CD4-positive, alpha-beta T cell treated with Interleukin-4 for 4 hours (primary cell): ENCODE results near the gene TMEM59L.

Experiments used
- DNase-seq: peaks from one replicate; pipeline ENCODE4 v3.0.0-alpha.2; 2020

TMEM59L gene

GRCh38 chr19:18639706-18640243 lies 27.1 kb downstream of the TMEM59L start:
- DNase-seq: no peak

GRCh38 chr19:18644196-18645034 lies 31.7 kb downstream of the TMEM59L start:
- DNase-seq: peak; percentile 3

GRCh38 chr19:18645035-18645511 lies 32.4 kb downstream of the TMEM59L start:
- DNase-seq: no peak

- DNase-seq: no peak
Measured at GRCh38 chr19:18646535-18647370, 34.1 kb downstream of the TMEM59L start.

- DNase-seq: no peak
Measured at GRCh38 chr19:18647371-18647767, 34.7 kb downstream of the TMEM59L start.

- no peak for DNase-seq
Measured at GRCh38 chr19:18647807-18648206, 35.1 kb downstream of the TMEM59L start.

- no peak for DNase-seq
Measured at GRCh38 chr19:18648973-18649315, 36.3 kb downstream of the TMEM59L start.

- DNase-seq: no peak
Measured at GRCh38 chr19:18649371-18650020, 36.8 kb downstream of the TMEM59L start.

- no peak for DNase-seq
Measured at GRCh38 chr19:18650021-18650390, 37.3 kb downstream of the TMEM59L start.

- DNase-seq: no peak
Measured at GRCh38 chr19:18650468-18651041, 37.9 kb downstream of the TMEM59L start.

- DNase-seq: no peak
Measured at GRCh38 chr19:18651300-18651699, 38.6 kb downstream of the TMEM59L start.

GRCh38 chr19:18651733-18652132 lies 39.1 kb downstream of the TMEM59L start:
- no peak for DNase-seq

- DNase-seq: no peak
Measured at GRCh38 chr19:18653853-18654252, 41.2 kb downstream of the TMEM59L start.

GRCh38 chr19:18654469-18654868 lies 41.8 kb downstream of the TMEM59L start:
- DNase-seq: no peak

GRCh38 chr19:18655173-18655844 lies 42.6 kb downstream of the TMEM59L start:
- no peak for DNase-seq

GRCh38 chr19:18656337-18657086 lies 43.8 kb downstream of the TMEM59L start:
- DNase-seq: no peak

- no peak for DNase-seq
Measured at GRCh38 chr19:18657590-18658365, 45.1 kb downstream of the TMEM59L start.

GRCh38 chr19:18658366-18658855 lies 45.7 kb downstream of the TMEM59L start:
- DNase-seq: no peak

GRCh38 chr19:18659281-18660050 lies 46.8 kb downstream of the TMEM59L start:
- no peak for DNase-seq
